Iris pigment epithelial cell (primary cell): ENCODE results near the gene OSBPL6.
A peak's percentile ranks its signal among the peaks of the same experiment; 100 is the strongest.

ENCODE experiments used
- DNase-seq: peaks from one replicate; pipeline ENCODE4 v3.0.0-alpha.2; 2011; ENCODE audit warnings: low read depth

OSBPL6 gene

GRCh38 chr2:178271629-178272333 is 77.5 kb downstream of the OSBPL6 start:
- peak; percentile 76 for DNase-seq

GRCh38 chr2:178273787-178274360 is 79.6 kb downstream of the OSBPL6 start:
- DNase-seq, result no peak

- no peak for DNase-seq
Measured at GRCh38 chr2:178275600-178275999, 81.3 kb downstream of the OSBPL6 start.

GRCh38 chr2:178277741-178278197 is 83.5 kb downstream of the OSBPL6 start:
- peak; percentile 57 for DNase-seq

- DNase-seq, result peak; percentile 95
Measured at GRCh38 chr2:178279142-178279541, 84.8 kb downstream of the OSBPL6 start.

- DNase-seq, result no peak
Measured at GRCh38 chr2:178279636-178280035, 85.3 kb downstream of the OSBPL6 start.

GRCh38 chr2:178280244-178280852 is 86.0 kb downstream of the OSBPL6 start:
- DNase-seq, result peak; percentile 61

GRCh38 chr2:178282075-178282815 is 87.9 kb downstream of the OSBPL6 start:
- DNase-seq, result peak; percentile 89

- no peak for DNase-seq
Measured at GRCh38 chr2:178283341-178283918, 89.1 kb downstream of the OSBPL6 start.

- no peak for DNase-seq
Measured at GRCh38 chr2:178284613-178285286, 90.4 kb downstream of the OSBPL6 start.

GRCh38 chr2:178285287-178285615 is 90.9 kb downstream of the OSBPL6 start:
- DNase-seq, result no peak

- no peak for DNase-seq
Measured at GRCh38 chr2:178286636-178287035, 92.3 kb downstream of the OSBPL6 start.

- DNase-seq, result no peak
Measured at GRCh38 chr2:178287652-178288344, 93.5 kb downstream of the OSBPL6 start.

- no peak for DNase-seq
Measured at GRCh38 chr2:178291703-178292102, 97.4 kb downstream of the OSBPL6 start.

- no peak for DNase-seq
Measured at GRCh38 chr2:178292586-178292985, 98.3 kb downstream of the OSBPL6 start.

GRCh38 chr2:178295115-178295514 is 100.8 kb downstream of the OSBPL6 start:
- no peak for DNase-seq

- DNase-seq, result no peak
Measured at GRCh38 chr2:178295906-178296305, 101.6 kb downstream of the OSBPL6 start.

GRCh38 chr2:178296394-178297090 is 102.2 kb downstream of the OSBPL6 start:
- DNase-seq, result no peak

- no peak for DNase-seq
Measured at GRCh38 chr2:178297091-178297411, 102.7 kb downstream of the OSBPL6 start.

- peak; percentile 85 for DNase-seq
Measured at GRCh38 chr2:178298785-178299212, 104.5 kb downstream of the OSBPL6 start.
